ENCODE measurements around the gene TTLL7.

DNA sequence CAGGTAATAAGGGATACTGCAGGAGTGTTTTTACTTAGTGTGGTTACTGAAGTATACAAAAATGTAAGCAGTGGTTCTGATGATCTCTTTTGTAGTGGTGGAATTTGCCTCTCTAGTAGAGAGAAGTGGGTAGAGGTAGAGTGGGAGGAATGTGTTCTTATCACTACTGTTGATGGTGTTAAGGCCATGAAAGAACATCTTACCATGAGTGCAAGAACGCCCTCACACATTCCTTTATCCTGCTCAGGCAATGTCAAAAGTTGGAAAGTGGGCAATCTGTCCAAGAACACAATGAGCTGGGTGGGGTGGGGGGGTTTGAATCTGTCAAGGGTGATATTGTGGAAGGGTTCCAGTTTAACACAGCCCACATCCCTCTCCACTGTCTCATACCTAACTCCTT, 78.6 kb downstream of the TTLL7 start:
- no peak for TF ChIP-seq SAP30 (IDR thresholded peaks at IDR 0.05; ENCODE audit: borderline replicate concordance, insufficient read depth, low read depth, low read length, poor library complexity, severe bottlenecking)
- no peak for TF ChIP-seq ZNF12 (CRISPR knock-in tag; IDR thresholded peaks at IDR 0.05)
- no peak for TF ChIP-seq TARDBP (IDR thresholded peaks at IDR 0.05)
- TF ChIP-seq, protein P1, sequence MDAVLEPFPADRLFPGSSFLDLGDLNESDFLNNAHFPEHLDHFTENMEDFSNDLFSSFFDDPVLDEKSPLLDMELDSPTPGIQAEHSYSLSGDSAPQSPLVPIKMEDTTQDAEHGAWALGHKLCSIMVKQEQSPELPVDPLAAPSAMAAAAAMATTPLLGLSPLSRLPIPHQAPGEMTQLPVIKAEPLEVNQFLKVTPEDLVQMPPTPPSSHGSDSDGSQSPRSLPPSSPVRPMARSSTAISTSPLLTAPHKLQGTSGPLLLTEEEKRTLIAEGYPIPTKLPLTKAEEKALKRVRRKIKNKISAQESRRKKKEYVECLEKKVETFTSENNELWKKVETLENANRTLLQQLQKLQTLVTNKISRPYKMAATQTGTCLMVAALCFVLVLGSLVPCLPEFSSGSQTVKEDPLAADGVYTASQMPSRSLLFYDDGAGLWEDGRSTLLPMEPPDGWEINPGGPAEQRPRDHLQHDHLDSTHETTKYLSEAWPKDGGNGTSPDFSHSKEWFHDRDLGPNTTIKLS (IDR thresholded peaks at IDR 0.05; ENCODE audit: borderline replicate concordance, low read depth) = no peak
- TF ChIP-seq ZFP36 (IDR thresholded peaks at IDR 0.05; ENCODE audit: low read depth, low read length, partially characterized antibody) = no peak
- TF ChIP-seq POLR2AphosphoS5 (IDR thresholded peaks at IDR 0.05; ENCODE audit: control insufficient read depth, insufficient read depth, low read depth, low read length) = no peak
- TF ChIP-seq SAFB2 (IDR thresholded peaks at IDR 0.05; ENCODE audit: borderline replicate concordance, low read depth, low read length, severe bottlenecking) = no peak
- TF ChIP-seq, protein P2, sequence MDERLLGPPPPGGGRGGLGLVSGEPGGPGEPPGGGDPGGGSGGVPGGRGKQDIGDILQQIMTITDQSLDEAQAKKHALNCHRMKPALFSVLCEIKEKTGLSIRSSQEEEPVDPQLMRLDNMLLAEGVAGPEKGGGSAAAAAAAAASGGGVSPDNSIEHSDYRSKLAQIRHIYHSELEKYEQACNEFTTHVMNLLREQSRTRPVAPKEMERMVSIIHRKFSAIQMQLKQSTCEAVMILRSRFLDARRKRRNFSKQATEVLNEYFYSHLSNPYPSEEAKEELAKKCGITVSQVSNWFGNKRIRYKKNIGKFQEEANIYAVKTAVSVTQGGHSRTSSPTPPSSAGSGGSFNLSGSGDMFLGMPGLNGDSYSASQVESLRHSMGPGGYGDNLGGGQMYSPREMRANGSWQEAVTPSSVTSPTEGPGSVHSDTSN (CRISPR knock-in tag; IDR thresholded peaks at IDR 0.05; ENCODE audit: low read depth) = no peak
- TF ChIP-seq, protein P2 (tag; conservative IDR thresholded peaks at IDR 0.05; ENCODE audit: low read depth) = no peak
- TF ChIP-seq, protein P3, sequence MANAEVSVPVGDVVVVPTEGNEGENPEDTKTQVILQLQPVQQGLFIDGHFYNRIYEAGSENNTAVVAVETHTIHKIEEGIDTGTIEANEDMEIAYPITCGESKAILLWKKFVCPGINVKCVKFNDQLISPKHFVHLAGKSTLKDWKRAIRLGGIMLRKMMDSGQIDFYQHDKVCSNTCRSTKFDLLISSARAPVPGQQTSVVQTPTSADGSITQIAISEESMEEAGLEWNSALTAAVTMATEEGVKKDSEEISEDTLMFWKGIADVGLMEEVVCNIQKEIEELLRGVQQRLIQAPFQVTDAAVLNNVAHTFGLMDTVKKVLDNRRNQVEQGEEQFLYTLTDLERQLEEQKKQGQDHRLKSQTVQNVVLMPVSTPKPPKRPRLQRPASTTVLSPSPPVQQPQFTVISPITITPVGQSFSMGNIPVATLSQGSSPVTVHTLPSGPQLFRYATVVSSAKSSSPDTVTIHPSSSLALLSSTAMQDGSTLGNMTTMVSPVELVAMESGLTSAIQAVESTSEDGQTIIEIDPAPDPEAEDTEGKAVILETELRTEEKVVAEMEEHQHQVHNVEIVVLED (CRISPR knock-in tag; IDR thresholded peaks at IDR 0.05) = no peak
